H9 (cell line): ENCODE results near the gene UBAC1. TPM values are rescaled to one million over a fixed set of nuclear protein-coding genes. Genes with fewer than 3 reads are reported as not detected.
"Not testable (repeated sequence)": the region's sequence is repeated elsewhere in the genome, so short reads cannot be mapped to it uniquely, and the experiment has no call there.

Experiments used
- DNase-seq: peaks from one replicate; pipeline ENCODE4 v3.0.0-alpha.2; 2017
- H2AFZ ChIP-seq: one replicate; pipeline ENCODE4 v1.6.1; 2013; ENCODE audit warnings: mild to moderate bottlenecking, low read length, control low read depth, moderate library complexity
- H2AK5ac ChIP-seq: 2 replicates; pipeline ENCODE4 v1.6.1; 2013; ENCODE audit warnings: low read length, control low read depth, mixed read lengths; ENCODE audit not compliant: insufficient read length
- H2BK120ac ChIP-seq: one replicate; pipeline ENCODE4 v1.6.1; 2013; ENCODE audit warnings: low read depth, mild to moderate bottlenecking, low read length, control low read depth, inconsistent platforms; ENCODE audit not compliant: poor library complexity, severe bottlenecking
- H2BK12ac ChIP-seq: 2 replicates; pipeline ENCODE4 v1.6.1; 2013; ENCODE audit warnings: low read length, control low read depth, mixed read lengths, low read depth; ENCODE audit not compliant: insufficient read length
- H2BK15ac ChIP-seq: 2 replicates; pipeline ENCODE4 v1.6.1; 2013; ENCODE audit warnings: low read depth, low read length, control low read depth
- H2BK20ac ChIP-seq: one replicate; pipeline ENCODE4 v1.6.1; 2013; ENCODE audit warnings: low read depth, mild to moderate bottlenecking, low read length, control low read depth, inconsistent platforms; ENCODE audit not compliant: poor library complexity, severe bottlenecking
- H2BK5ac ChIP-seq: 2 replicates; pipeline ENCODE4 v1.6.1; 2013; ENCODE audit warnings: low read length, control low read depth, mixed read lengths; ENCODE audit not compliant: insufficient read length
- H3K14ac ChIP-seq: 2 replicates; pipeline ENCODE4 v1.6.1; 2013; ENCODE audit warnings: low read length, control low read depth; ENCODE audit not compliant: insufficient read depth
- H3K18ac ChIP-seq: 2 replicates; pipeline ENCODE4 v1.6.1; 2013; ENCODE audit warnings: low read depth, mild to moderate bottlenecking, mixed read lengths, low read length, control low read depth; ENCODE audit not compliant: insufficient read length
- H3K23ac ChIP-seq: 2 replicates; pipeline ENCODE4 v1.6.1; 2013; ENCODE audit warnings: low read length, control low read depth, mixed read lengths, low read depth; ENCODE audit not compliant: insufficient read length
- H3K23me2 ChIP-seq: 2 replicates; pipeline ENCODE4 v1.6.1; 2013; ENCODE audit warnings: low read depth, mild to moderate bottlenecking, mixed read lengths, low read length, control low read depth; ENCODE audit not compliant: insufficient read length, poor library complexity, severe bottlenecking
- H3K27ac ChIP-seq: 2 replicates; pipeline ENCODE4 v1.5.1; 2013; ENCODE audit warnings: low read length, control low read depth, mixed read lengths, low read depth; ENCODE audit not compliant: insufficient read length
- H3K27me3 ChIP-seq: 2 replicates; pipeline ENCODE4 v1.6.1; 2013; ENCODE audit warnings: low read length, control low read depth, inconsistent platforms; ENCODE audit not compliant: insufficient read depth
- H3K4ac ChIP-seq: 2 replicates; pipeline ENCODE4 v1.6.1; 2013; ENCODE audit warnings: low read depth, mild to moderate bottlenecking, control low read depth, inconsistent platforms, low read length, moderate library complexity
- H3K4me1 ChIP-seq: 2 replicates; pipeline ENCODE4 v1.6.1; 2013; ENCODE audit warnings: low read length, control low read depth, inconsistent platforms; ENCODE audit not compliant: insufficient read depth
- H3K4me2 ChIP-seq: 2 replicates; pipeline ENCODE4 v1.6.1; 2013; ENCODE audit warnings: low read length, control low read depth, mixed read lengths; ENCODE audit not compliant: insufficient read length, insufficient read depth
- H3K56ac ChIP-seq: 2 replicates; pipeline ENCODE4 v1.6.1; 2013; ENCODE audit warnings: low read depth, mild to moderate bottlenecking, mixed read lengths, low read length, control low read depth; ENCODE audit not compliant: insufficient read length
- H3K79me1 ChIP-seq: 2 replicates; pipeline ENCODE4 v1.6.1; 2013; ENCODE audit warnings: low read depth, mild to moderate bottlenecking, moderate library complexity, low read length, control low read depth, inconsistent platforms; ENCODE audit not compliant: insufficient read depth, poor library complexity, severe bottlenecking
- H3K79me2 ChIP-seq: 2 replicates; pipeline ENCODE4 v1.6.1; 2013; ENCODE audit warnings: low read length, control low read depth, inconsistent platforms; ENCODE audit not compliant: insufficient read depth
- H3K9ac ChIP-seq: 2 replicates; pipeline ENCODE4 v1.6.1; 2013; ENCODE audit warnings: low read length, control low read depth, mixed read lengths; ENCODE audit not compliant: insufficient read length; ENCODE audit errors: extremely low read depth
- H3K9me3 ChIP-seq: one replicate; pipeline ENCODE4 v1.6.1; 2013; ENCODE audit warnings: low read depth, low read length, inconsistent platforms; ENCODE audit not compliant: control insufficient read depth
- H3T11ph ChIP-seq: one replicate; pipeline ENCODE4 v1.6.1; 2013; ENCODE audit warnings: mild to moderate bottlenecking, low read length, control low read depth, inconsistent platforms
- H4K20me1 ChIP-seq: one replicate; pipeline ENCODE4 v1.6.1; 2013; ENCODE audit not compliant: control insufficient read depth, insufficient read length, insufficient read depth
- H4K5ac ChIP-seq: 2 replicates; pipeline ENCODE4 v1.6.1; 2013; ENCODE audit warnings: low read depth, mild to moderate bottlenecking, mixed read lengths, low read length, control low read depth; ENCODE audit not compliant: insufficient read length
- H4K8ac ChIP-seq: replicated peaks from 2 replicates; pipeline ENCODE4 v1.6.1; 2013; ENCODE audit warnings: low read length, control low read depth, mixed read lengths, low read depth; ENCODE audit not compliant: insufficient read length
- H4K91ac ChIP-seq: 2 replicates; pipeline ENCODE4 v1.6.1; 2013; ENCODE audit warnings: low read depth, mild to moderate bottlenecking, moderate library complexity, mixed read lengths, low read length, control low read depth; ENCODE audit not compliant: insufficient read length
- H3K27ac Mint-ChIP-seq, 3 experiments: 2 replicates in 2 of 3; 3 replicates in 1 of 3; pipeline ENCODE4 v1.8.0; 2020 to 2021; ENCODE audit warnings: mixed read lengths in 3 of 3, mild to moderate bottlenecking in 1 of 3, moderate library complexity in 1 of 3
- H3K27me3 Mint-ChIP-seq: 2 replicates; pipeline ENCODE4 v1.8.0; 2021; ENCODE audit warnings: low read depth, mild to moderate bottlenecking, moderate library complexity, mixed read lengths
- H3K36me3 Mint-ChIP-seq, 3 experiments: 2 replicates in 2 of 3; 3 replicates in 1 of 3; pipeline ENCODE4 v1.8.0; 2020 to 2021; ENCODE audit warnings: low read depth in 3 of 3, mixed read lengths in 3 of 3; ENCODE audit not compliant: insufficient read depth in 1 of 3
- H3K4me1 Mint-ChIP-seq, 2 experiments: 2 replicates each; pipeline ENCODE4 v1.8.0; 2020; ENCODE audit warnings: mixed read lengths in 2 of 2
- H3K4me3 Mint-ChIP-seq, 2 experiments: 2 replicates in 1 of 2; 3 replicates in 1 of 2; pipeline ENCODE4 v1.8.0; 2020 to 2021; ENCODE audit warnings: mild to moderate bottlenecking in 2 of 2, mixed read lengths in 2 of 2, moderate library complexity in 1 of 2
- H3K9me3 Mint-ChIP-seq, 2 experiments: 2 replicates in 1 of 2; 3 replicates in 1 of 2; pipeline ENCODE4 v1.8.0; 2020; ENCODE audit warnings: mild to moderate bottlenecking in 2 of 2, mixed read lengths in 2 of 2, moderate library complexity in 1 of 2
- CTCF ChIP-seq: fragments of 200-600 bp; sonication (generic); conservative IDR thresholded peaks from 3 replicates; pipeline ENCODE4 v1.8.0; 2021; ENCODE audit warnings: antibody characterized with exemption, mild to moderate bottlenecking
- WGBS: extraction: QIAGEN DNeasy Blood & Tissue Kit; methylation state at CpG from one replicate; pipeline ENCODE4 v1.1.7; 2013; ENCODE audit warnings: missing lambda C conversion rate, low lambda C conversion rate, mixed read lengths; ENCODE audit not compliant: insufficient read length; ENCODE audit errors: extremely low coverage; 5-methylcytosine and 5-hydroxymethylcytosine counted together
- total RNA-seq: library from RNA; stranded (reverse); gene quantifications from 2 replicates; pipeline ENCODE4 v1.2.1, GENCODE V29; 2021

The UBAC1 gene
- total RNA-seq, 1 experiment from 2014 or later, result 47.5 TPM

- no peak overlapping the region for H4K5ac ChIP-seq
- H2BK20ac ChIP-seq, result no peak overlapping the region
- no peak overlapping the region for H3K23ac ChIP-seq
- H4K8ac ChIP-seq, result no peak overlapping the region
- Mint-ChIP-seq H3K9me3 (peaks cover 51 to 56% of the 10 kb centered on the region in 2 experiments), H3K4me3 (no peak overlapping the region), H3K27me3 (peaks cover 46% of the 10 kb centered on the region), H3K4me1 (no peaks in the 10 kb centered on the region), H3K36me3 (peaks cover 47 to 54% (median 52%) of the 10 kb centered on the region in 3 experiments), H3K27ac (no peak overlapping the region)
- no peak for DNase-seq
- H3K27me3 ChIP-seq, result no peaks in the 10 kb centered on the region
- no peak overlapping the region for H2BK15ac ChIP-seq
- H3K9ac ChIP-seq, result no peak overlapping the region
- H2BK120ac ChIP-seq, result no peak overlapping the region
- no peaks in the 10 kb centered on the region for H3K4me1 ChIP-seq
- no peak overlapping the region for H3K27ac ChIP-seq
- no peak overlapping the region for H2AK5ac ChIP-seq
- peaks cover 35% of the 10 kb centered on the region for H3K9me3 ChIP-seq
- no peak overlapping the region for H3K56ac ChIP-seq
- H3T11ph ChIP-seq, result no peak overlapping the region
- no peaks in the 10 kb centered on the region for H3K23me2 ChIP-seq
- no peak overlapping the region for H3K18ac ChIP-seq
- no peak overlapping the region for H2BK5ac ChIP-seq
- no peaks in the 10 kb centered on the region for H3K79me1 ChIP-seq
- H2AFZ ChIP-seq, result no peak overlapping the region
- no peaks in the 10 kb centered on the region for H3K79me2 ChIP-seq
- no peak overlapping the region for H2BK12ac ChIP-seq
- no peaks in the 10 kb centered on the region for H4K20me1 ChIP-seq
- H3K14ac ChIP-seq, result no peak overlapping the region
- H3K4me2 ChIP-seq, result no peak overlapping the region
- H3K4ac ChIP-seq, result no peak overlapping the region
- no peak for TF ChIP-seq CTCF
- no peak overlapping the region for H4K91ac ChIP-seq
- no CpG with 5 or more reads among the region's 11 CpGs for WGBS
Observed at GRCh38 chr9:135919318-135919890, 41.8 kb downstream of the UBAC1 start.

- H3K79me1 ChIP-seq, H4K8ac ChIP-seq, H2BK12ac ChIP-seq, H2BK5ac ChIP-seq, H2BK20ac ChIP-seq, H2BK120ac ChIP-seq, H3K27ac Mint-ChIP-seq, H3K4me2 ChIP-seq, H3K14ac ChIP-seq, H2AK5ac ChIP-seq, H3K9ac ChIP-seq, H3K4me1 Mint-ChIP-seq, H2AFZ ChIP-seq, H3K23me2 ChIP-seq, H3T11ph ChIP-seq, H3K4ac ChIP-seq, H4K5ac ChIP-seq, H4K91ac ChIP-seq, H3K18ac ChIP-seq, H3K23ac ChIP-seq, H2BK15ac ChIP-seq, H3K27ac ChIP-seq, H3K79me2 ChIP-seq, DNase-seq, H4K20me1 ChIP-seq, H3K4me1 ChIP-seq, H3K27me3 ChIP-seq, H3K4me3 Mint-ChIP-seq, H3K56ac ChIP-seq: not testable (repeated sequence)
- H3K36me3 Mint-ChIP-seq, result peaks cover 78 to 81% (median 78%) of the 10 kb centered on the region in 3 experiments
- peaks cover 64 to 84% of the 10 kb centered on the region in 2 experiments for H3K9me3 Mint-ChIP-seq
- no CpG with 5 or more reads among the region's 12 CpGs for WGBS
- peaks cover 54% of the 10 kb centered on the region for H3K27me3 Mint-ChIP-seq
- peaks cover 41% of the 10 kb centered on the region for H3K9me3 ChIP-seq
Observed at GRCh38 chr9:135916227-135916626, 44.9 kb downstream of the UBAC1 start.
